OCI-LY3 (cell line): ENCODE data around the gene NDUFS2.
A peak's percentile ranks its signal among the peaks of the same experiment; 100 is the strongest.
"Not testable (repeated sequence)": the region's sequence is repeated elsewhere in the genome, so short reads cannot be mapped to it uniquely, and the experiment has no call there.

Source experiments
- H2AFZ ChIP-seq: fragments of 200-600, 300-600 bp; shearing (Covaris generic); 2 replicates; pipeline ENCODE4 v1.6.0; 2014; ENCODE audit warnings: antibody characterized with exemption, low read depth, low read length
- H3K27ac ChIP-seq: fragments of 200-600, 300-600 bp; sonication (generic); 2 replicates; pipeline ENCODE4 v1.5.1; 2014; ENCODE audit warnings: mild to moderate bottlenecking, low read length, moderate library complexity, mixed read lengths
- H3K27me3 ChIP-seq: fragments of 200-600, 300-600 bp; sonication (generic); 2 replicates; pipeline ENCODE4 v1.6.1; 2014; ENCODE audit warnings: low read depth, low read length, mixed read lengths
- H3K36me3 ChIP-seq: fragments of 200-600, 300-600 bp; sonication (generic); replicated peaks from 2 replicates; pipeline ENCODE3; 2014; ENCODE audit warnings: low read depth, low read length, mixed read lengths
- H3K4me1 ChIP-seq: fragments of 300-600, 200-600 bp; sonication (generic); 2 replicates; pipeline ENCODE4 v1.6.1; 2014; ENCODE audit warnings: low read length, mixed read lengths
- H3K4me2 ChIP-seq: fragments of 200-600, 300-600 bp; sonication (generic); 2 replicates; pipeline ENCODE4 v1.6.1; 2014; ENCODE audit warnings: low read length, mixed read lengths
- H3K4me3 ChIP-seq: fragments of 300-600, 200-600 bp; sonication (generic); 2 replicates; pipeline ENCODE4 v1.5.1; 2014; ENCODE audit warnings: antibody characterized with exemption, mild to moderate bottlenecking, low read length, moderate library complexity
- H3K79me2 ChIP-seq: fragments of 300-600, 200-600 bp; shearing (Covaris generic); 2 replicates; pipeline ENCODE4 v1.6.1; 2014; ENCODE audit warnings: mild to moderate bottlenecking, low read length, mixed read lengths
- H3K9ac ChIP-seq: fragments of 300-600, 200-600 bp; shearing (Covaris generic); 2 replicates; pipeline ENCODE4 v1.6.0; 2014; ENCODE audit warnings: mild to moderate bottlenecking, low read length, moderate library complexity
- H3K9me3 ChIP-seq: fragments of 200-600, 300-600 bp; shearing (Covaris generic); 2 replicates; pipeline ENCODE4 v1.6.1; 2014; ENCODE audit warnings: low read length, mixed read lengths; ENCODE audit not compliant: insufficient read depth
- H4K20me1 ChIP-seq: fragments of 200-600, 300-600 bp; sonication (generic); 2 replicates; pipeline ENCODE4 v1.6.1; 2016; ENCODE audit warnings: low read length, mixed read lengths; ENCODE audit not compliant: insufficient read depth
- CTCF ChIP-seq: fragments of 200-600, 300-600 bp; sonication (generic); IDR thresholded peaks from 2 replicates; pipeline ENCODE4 v1.5.1; 2014; ENCODE audit warnings: antibody characterized with exemption, low read length, low read depth
- EZH2phosphoT487 ChIP-seq: fragments of 200-600 bp; shearing (Covaris generic); IDR thresholded peaks from 2 replicates; pipeline ENCODE4 v1.6.1; 2018; ENCODE audit warnings: antibody characterized with exemption, mixed run types, low read depth

NDUFS2 gene

GRCh38 chr1:161223805-161224694, 21.9 kb downstream of the NDUFS2 start:
- Histone ChIP-seq H3K9ac (no peak overlapping the region), H3K79me2 (peaks cover 6% of the 10 kb centered on the region; the same call in 1 of the 2 replicates), H4K20me1 (no peaks in the 10 kb centered on the region), H3K27me3 (no peaks in the 10 kb centered on the region), H3K36me3 (peaks cover 7% of the 10 kb centered on the region), H3K9me3 (no peaks in the 10 kb centered on the region), H3K27ac (no peak overlapping the region), H2AFZ (no peak overlapping the region), H3K4me1 (peaks cover 21% of the 10 kb centered on the region), H3K4me2 (no peak overlapping the region), H3K4me3 (no peak overlapping the region)
- no peak for TF ChIP-seq CTCF
- TF ChIP-seq EZH2phosphoT487, result no peak

- not testable (repeated sequence) for H3K9ac ChIP-seq, H4K20me1 ChIP-seq, H3K27me3 ChIP-seq, H3K27ac ChIP-seq, H3K4me3 ChIP-seq, H3K79me2 ChIP-seq, H2AFZ ChIP-seq, H3K9me3 ChIP-seq, H3K36me3 ChIP-seq
- Histone ChIP-seq H3K4me2 (peak overlapping the region; percentile 91), H3K4me1 (peaks cover 21% of the 10 kb centered on the region)
Observed at GRCh38 chr1:161224695-161225087, 22.5 kb downstream of the NDUFS2 start.

- peaks cover 21% of the 10 kb centered on the region for H3K4me1 ChIP-seq
Observed at GRCh38 chr1:161225178-161225533, 23.0 kb downstream of the NDUFS2 start.

GRCh38 chr1:161225534-161226319, 23.6 kb downstream of the NDUFS2 start, which contains the start of gene TOMM40L:
Gene TOMM40L, plus strand, starts transcription at chr1:161226060. Its CDS starts 430 bp downstream, at chr1:161226490.
- Histone ChIP-seq H3K27me3 (no peaks in the 10 kb centered on the region), H3K36me3 (peaks cover 7% of the 10 kb centered on the region), H3K9me3 (no peaks in the 10 kb centered on the region), H3K4me3 (peak within 1 kb of the TSS; percentile 95), H4K20me1 (no peaks in the 10 kb centered on the region), H3K4me1 (peaks cover 21% of the 10 kb centered on the region), H3K27ac (peak within 1 kb of the TSS; percentile 67), H3K9ac (peak within 1 kb of the TSS; percentile 71), H2AFZ (peak within 1 kb of the TSS; percentile 99), H3K4me2 (peak within 1 kb of the TSS; percentile 100), H3K79me2 (peaks cover 6% of the 10 kb centered on the region; the same call in 1 of the 2 replicates)
- TF ChIP-seq EZH2phosphoT487 (no peak), CTCF (peak; percentile 84)

More at GRCh38 chr1:161225178-161225533, 23.0 kb downstream of the NDUFS2 start:
- H3K36me3 ChIP-seq, result peaks cover 7% of the 10 kb centered on the region
- peaks cover 6% of the 10 kb centered on the region; the same call in 1 of the 2 replicates for H3K79me2 ChIP-seq
- H3K4me3 ChIP-seq, result peak overlapping the region; percentile 69
- H4K20me1 ChIP-seq, result no peaks in the 10 kb centered on the region
- peak overlapping the region; percentile 91 for H3K4me2 ChIP-seq
- no peak for TF ChIP-seq EZH2phosphoT487
- no peak for TF ChIP-seq CTCF
- no peaks in the 10 kb centered on the region for H3K27me3 ChIP-seq
- peak overlapping the region; percentile 67 for H3K9ac ChIP-seq
- H3K27ac ChIP-seq, result peak overlapping the region; percentile 67
- peak overlapping the region; percentile 99 for H2AFZ ChIP-seq
- no peaks in the 10 kb centered on the region for H3K9me3 ChIP-seq
